ENCODE results near the gene EIF3D.
"Not testable (repeated sequence)": the region's sequence is repeated elsewhere in the genome, so short reads cannot be mapped to it uniquely, and the experiment has no call there.

EIF3D gene

GRCh38 chr22:36549033-36549432 lies 20.1 kb upstream of the EIF3D start:
- no peak for DNase-seq

- DNase-seq = peak; percentile 17 to 54 (median 36)
Measured at GRCh38 chr22:36548606-36549005, 19.6 kb upstream of the EIF3D start.

- peak; percentile 6 to 38 (median 10) for DNase-seq
Measured at GRCh38 chr22:36546932-36547331, 18.0 kb upstream of the EIF3D start.

DNA sequence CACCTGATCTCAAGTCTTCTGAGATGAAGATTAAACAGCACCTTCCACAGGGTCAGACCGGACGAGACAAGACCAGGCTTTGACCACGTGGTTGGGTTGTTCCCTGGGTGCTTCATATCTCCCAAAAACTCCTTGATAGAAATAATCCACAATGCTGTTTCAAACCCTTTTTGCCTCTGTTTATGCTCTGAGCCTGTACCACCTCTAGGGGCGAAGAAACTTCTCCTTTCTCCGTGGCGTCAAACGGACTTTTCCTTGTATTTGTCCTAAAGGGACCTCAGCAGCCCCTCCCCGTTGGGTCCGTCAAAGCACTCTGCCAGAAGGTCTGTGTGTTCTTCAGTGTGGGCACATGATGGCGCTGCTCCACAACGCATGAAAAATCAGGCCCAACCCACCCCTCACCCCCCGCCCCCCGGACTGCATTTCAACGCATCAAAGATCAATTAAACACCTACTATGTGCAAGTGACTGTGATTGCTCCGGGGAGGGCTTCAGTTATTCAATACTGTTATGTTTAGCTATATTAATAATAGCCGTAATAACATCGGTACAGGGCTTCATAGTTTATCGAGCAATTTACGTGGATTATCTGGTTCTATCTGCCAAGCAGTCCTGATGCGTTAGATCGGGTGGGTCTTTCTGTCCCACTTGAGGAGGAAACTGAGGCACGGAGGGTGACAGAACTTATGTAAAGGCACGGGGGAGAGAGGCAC lies 17.3 kb upstream of the EIF3D start:
- peak; percentile 58 to 73 (median 71) for DNase-seq

DNA sequence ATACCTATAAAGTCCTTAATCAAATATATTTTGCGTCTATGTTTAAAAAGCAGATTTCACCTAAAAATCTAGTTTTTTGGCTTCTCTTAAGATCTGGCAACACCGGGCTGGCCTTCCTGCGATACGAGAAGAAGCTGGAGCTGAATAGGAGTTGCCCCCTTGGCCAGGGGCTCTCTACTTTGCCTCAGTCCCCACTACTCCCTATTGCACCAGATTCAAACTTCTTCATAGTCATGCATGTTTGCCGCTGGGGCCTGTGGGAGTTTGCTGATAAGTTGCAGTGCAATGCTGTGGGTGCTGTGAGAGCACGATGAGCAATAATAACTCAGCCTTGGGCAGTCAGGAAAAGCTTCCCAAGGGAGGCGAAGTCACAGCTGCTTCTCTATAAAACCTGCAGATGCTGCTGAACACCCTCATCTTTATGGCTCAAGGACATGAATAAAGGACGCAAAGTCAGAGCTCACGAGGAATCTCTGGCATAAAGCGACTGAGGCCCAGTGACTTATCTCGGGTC lies 15.2 kb upstream of the EIF3D start:
- DNase-seq = peak; percentile 23 to 52 (median 36)

DNA sequence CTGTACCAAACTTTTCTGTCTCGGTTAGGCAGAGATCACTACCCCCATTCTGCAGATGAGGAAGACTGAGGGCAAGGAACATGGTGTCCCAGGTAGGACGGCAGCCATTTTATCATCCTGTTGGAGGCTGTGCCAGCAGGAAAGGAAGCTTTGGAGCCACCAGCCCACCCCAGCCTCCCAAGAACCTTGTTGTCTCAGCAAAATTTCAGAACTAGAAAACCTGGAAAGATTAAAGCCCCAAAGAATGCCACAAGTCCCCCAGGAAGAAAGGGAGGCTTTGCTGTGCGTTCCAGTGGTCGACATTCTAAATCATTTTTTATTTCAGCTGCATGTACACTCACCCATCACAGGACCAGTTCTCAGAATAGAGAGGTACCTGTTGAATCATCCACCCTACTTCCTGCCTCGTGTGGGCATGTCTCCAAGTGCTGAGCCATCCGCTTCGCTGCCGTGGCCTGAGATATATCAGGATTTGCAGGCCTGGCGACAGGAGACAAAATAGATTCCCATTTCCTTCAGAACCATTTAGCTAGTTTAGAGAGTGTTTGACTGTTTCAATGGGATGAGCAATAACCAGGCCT lies 13.0 kb upstream of the EIF3D start:
- DNase-seq = peak; percentile 16 to 55 (median 48)

DNA sequence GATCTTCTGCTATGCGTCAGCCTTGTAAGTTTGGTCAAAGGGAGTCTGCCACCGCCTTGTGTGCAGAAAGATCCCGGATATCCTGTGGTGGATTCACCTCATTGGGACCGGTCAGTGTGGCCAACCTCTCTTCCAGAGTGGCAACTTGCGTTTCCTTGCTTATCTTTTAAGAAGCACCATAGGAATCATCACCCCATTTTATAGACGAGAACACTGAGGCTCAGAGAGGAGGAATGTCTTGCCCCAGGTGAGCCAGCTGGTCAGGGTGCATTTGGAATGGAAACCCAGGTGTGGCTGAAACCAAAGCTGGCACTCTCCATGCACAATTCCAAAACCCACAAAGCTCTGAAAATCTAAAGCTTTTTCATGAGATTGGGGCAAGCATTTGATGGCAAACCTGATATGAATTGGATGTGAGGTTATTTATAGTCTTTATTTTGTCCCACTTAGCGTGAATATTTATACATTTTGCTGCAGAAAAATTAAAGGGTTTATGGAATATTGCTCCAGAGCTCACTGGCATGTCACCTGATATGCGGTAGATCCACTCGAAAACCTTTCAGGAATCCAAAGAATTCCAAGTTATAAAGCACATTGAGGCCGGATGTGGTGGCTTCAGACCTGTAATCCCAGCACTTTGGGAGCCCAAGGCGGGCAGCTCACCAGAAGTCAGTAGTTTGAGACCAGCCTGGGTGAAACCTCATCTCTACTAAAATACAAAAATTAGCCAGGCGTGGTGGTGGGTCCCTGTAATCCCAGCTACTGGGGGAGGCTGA lies 12.1 kb upstream of the EIF3D start:
- no peak for DNase-seq

- DNase-seq = no peak
Measured at GRCh38 chr22:36538529-36538928, 9.6 kb upstream of the EIF3D start.

- no peak for DNase-seq
Measured at GRCh38 chr22:36536717-36537116, 7.8 kb upstream of the EIF3D start.

GRCh38 chr22:36533320-36533719 lies 4.4 kb upstream of the EIF3D start:
- DNase-seq = not testable (repeated sequence)

DNA sequence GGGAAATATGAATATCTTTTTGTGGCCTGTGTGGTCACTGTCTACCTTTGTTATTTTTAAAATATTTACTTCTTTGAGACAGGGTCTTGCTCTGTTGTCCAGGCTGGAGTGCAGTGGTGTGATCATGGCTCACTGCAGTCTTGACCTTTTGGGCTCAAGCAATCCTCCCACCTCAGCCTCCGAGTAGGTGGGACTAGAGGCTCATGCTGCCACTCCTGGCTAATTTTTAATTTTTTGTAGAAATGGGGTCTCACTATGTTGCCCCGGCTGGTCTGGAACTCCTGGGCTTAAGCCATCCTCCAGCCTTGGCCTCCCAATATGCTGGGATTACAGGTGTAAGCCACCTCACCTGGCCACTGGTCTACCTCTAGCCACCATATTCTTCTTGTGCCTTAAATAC lies 3.5 kb upstream of the EIF3D start:
- DNase-seq = no peak

DNA sequence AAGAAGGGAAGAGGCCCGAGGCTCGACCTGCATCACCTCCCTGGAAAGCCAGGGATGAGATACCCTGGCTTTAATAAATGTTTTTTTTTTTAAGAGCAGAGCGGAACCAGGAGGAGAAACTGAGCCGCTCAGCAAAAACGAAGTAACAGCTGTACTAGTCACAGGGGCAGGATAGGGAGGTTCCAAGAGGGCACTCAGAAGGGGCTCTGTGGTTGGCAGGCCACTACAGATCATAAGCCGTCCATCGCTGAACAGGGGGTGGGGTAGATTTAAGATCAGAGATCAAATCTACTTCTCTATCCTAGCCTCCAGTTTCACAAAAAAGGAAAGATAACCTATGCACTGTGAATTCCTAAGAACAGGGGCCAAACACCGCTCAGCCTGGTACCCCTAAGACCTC lies 625 bp downstream of the EIF3D start:
- peak; percentile 45 to 57 (median 46) for DNase-seq

GRCh38 chr22:36522662-36523061 lies 6.3 kb downstream of the EIF3D start:
- DNase-seq = no peak

DNA sequence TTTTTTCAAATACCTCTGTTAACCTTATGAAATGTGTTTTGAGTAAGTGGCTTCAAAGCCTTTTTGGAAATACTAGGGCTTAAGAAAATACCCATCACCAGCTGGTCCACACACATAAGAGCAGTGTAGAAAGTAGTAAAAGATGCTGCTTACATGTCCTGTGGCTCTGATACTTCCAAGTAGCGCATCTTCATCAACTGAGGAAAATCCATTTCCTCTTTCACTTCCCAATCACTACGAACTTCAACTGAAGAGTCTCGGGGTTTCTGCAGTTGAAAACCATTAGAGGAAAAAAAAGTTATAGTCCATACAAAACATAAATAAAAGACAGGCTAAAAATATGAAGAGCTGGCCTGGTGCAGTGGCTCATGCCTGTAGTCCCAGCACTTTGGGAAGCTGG lies 8.5 kb downstream of the EIF3D start:
- peak in 3 of 4 experiments; percentile 8 to 55 (median 42) for DNase-seq

- DNase-seq = peak; percentile 20 to 78 (median 50)
Measured at GRCh38 chr22:36519906-36520305, 9.1 kb downstream of the EIF3D start.

DNA sequence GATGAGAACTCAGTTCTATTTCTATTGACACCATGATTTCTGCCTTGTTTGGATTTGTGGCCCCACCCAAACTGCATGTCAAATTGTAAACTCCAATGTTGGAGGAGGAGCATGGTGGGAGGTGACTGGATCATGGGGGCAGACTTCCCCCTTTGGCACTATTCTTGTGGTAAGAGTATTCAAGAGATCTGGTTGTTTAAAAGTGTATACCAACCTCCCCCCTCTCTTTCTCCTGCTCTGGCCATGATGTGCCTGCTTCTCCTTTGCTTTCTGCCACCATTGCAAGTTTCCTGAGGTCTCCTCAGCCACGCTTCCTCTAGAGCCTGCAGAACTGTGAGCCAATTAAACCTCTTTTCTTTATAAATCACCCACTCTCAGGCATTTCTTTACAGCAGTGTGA lies 14.2 kb downstream of the EIF3D start:
- DNase-seq = peak; percentile 34 to 59 (median 51)

DNA sequence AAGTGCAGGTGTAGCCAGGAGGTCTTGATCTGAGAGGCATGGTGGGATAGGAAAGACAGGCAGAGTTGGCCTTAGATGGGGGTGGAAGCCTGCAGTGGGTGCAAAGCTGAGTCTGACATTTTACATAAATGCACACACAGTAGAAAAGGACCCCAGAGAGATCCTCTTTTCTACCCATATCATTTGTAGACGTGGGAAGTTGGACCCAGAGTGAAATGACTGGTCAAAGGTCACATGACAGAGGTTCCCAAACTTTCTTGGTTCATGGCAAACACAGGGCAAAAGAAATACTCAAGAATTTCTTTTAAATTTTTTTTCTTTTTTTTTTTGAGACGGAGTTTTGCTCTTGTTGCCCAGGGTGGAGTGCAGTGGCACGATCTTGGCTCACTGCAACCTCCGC lies 16.0 kb downstream of the EIF3D start:
- DNase-seq = peak; percentile 18 to 68 (median 45)

DNA sequence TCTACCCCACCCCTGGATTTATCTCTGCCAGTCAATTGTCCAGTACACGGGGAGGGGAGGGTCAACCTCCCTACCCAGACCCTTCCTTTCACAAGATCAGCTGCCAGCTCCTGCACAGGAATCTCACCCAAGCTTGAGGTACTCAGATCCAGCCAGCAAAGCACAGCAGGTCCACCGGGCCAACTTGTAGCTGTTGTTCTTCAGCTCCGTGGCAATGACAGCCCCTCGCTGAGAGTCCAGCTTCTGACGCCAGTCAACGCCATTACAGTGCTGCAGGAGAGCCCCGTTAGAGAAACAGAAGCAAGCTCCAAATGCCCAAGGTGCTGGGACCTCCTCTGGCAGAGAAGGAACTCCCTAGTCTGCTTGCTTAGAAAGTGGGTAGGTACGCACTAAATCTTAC lies 16.6 kb downstream of the EIF3D start:
- no peak for DNase-seq

- DNase-seq = peak; percentile 51 to 68 (median 62)
Measured at GRCh38 chr22:36510966-36511881, 17.7 kb downstream of the EIF3D start.

- DNase-seq = no peak
Measured at GRCh38 chr22:36510384-36510783, 18.6 kb downstream of the EIF3D start.

DNA sequence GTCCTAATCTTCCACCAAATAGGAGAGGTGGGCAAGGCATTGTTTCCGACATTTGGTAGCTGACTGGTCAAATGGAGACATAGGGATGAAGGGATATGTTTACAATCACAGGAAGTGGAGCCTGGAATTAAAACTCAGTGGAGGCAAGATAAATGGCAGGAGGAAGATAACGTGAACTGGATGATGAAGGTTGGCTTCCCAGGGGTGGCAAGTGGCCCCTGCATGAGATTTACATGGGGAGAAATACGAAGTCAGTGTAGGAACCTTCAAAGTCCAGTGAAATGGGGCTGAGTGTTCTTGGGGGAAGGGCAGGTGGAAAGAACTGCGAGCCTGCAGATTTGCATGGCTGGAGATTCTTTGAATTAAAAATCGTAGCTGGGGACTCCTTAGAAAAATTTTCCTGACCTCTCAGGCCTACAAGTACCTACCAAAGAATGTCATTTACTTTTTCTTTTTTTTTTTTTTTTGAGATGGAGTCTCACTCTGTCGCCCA lies 21.4 kb downstream of the EIF3D start:
- DNase-seq = no peak

Measured in suppressor macrophage (primary cell).